Measurements from ENCODE around the gene FMOD.
"Not testable (repeated sequence)": the region's sequence is repeated elsewhere in the genome, so short reads cannot be mapped to it uniquely, and the experiment has no call there.

Gene FMOD

DNA sequence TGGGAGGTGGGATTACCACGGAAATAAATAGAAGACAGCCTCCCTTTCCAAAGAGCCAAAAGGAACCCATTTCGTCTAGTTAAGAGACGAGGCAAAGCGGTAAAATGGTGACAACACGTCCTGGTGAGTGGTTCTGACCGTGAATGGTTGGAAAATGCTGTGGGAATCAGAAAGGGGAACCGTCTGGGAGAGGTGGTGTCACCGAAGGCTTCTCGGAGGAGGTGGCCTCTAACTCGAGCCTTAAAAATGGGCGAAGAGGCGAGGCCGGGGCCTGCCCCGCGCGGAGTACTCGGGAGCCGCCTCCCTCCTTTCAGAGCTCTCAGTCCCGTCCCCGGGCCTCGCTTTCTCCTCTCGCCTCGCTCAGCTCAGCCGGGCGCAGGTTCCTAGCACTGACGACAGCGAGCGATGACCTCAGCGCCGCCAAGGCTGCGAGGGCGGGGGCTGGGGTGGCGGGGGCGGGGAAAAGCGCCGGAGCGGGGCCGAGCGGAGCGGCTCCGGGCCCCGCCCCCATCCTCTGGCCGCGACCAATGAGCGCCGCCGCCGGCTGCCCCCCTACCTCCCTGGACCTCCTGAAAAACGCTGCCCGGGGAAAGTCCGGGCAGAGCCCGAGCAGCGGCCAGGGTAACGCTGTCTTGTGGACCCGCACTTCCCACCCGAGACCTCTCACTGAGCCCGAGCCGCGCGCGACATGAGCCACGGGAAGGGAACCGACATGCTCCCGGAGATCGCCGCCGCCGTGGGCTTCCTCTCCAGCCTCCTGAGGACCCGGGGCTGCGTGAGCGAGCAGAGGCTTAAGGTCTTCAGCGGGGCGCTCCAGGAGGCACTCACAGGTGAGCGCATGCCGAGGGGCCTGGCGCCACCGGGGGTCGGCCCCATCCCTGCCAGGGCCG lies 45.8 kb downstream of the FMOD start, which contains the start of gene BTG2:
BTG2 (plus strand) TSS at position 601 of the 890 bp plus-strand sequence; CDS start at position 689, 88 bp downstream.
- peak; percentile 91 to 92 for DNase-seq

DNA sequence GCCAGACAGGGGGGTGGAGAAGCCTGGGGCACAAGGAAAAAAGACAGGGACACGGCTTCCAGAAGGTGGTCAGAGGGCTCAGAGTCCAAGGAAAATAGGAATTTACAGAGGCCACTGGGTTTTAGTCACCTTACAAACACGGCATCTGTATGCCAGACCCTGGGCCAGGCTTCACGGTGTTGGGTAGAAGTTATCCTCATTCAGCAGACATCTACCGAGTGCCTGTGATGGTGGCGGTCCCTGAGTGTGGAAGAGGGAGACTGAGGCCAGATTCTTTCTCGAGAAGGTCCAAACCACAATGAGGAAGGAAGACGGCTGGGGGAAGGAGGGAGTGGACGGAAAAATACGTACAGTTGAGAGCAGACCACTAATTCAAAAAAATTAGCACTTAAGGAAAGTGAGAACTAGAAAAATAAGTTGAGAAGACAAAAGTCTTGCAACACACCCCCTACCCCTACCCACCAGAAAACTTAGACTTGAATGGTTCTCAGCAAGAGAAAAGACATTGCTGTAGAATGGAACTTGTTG lies 46.5 kb downstream of the FMOD start:
- no peak for DNase-seq

DNA sequence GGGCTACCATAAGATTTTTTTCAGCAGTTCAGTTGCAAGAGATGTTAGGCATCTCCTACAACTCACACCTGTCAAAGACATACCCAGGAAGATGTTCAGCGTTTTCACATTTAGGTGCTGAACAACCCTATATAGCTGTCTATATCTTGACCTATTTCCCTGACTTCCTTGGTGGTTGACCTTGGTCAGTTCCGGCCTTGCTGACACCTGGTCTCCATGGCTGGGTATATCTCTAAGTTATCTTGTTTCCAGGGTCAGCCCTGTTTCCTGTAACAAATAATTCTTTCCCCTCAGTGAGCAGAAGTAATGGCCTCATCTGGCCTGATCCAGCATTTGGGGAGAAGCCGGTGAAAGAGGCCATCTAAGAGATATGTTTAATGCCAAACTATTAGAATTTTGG lies 48.0 kb downstream of the FMOD start:
- DNase-seq: no peak

DNA sequence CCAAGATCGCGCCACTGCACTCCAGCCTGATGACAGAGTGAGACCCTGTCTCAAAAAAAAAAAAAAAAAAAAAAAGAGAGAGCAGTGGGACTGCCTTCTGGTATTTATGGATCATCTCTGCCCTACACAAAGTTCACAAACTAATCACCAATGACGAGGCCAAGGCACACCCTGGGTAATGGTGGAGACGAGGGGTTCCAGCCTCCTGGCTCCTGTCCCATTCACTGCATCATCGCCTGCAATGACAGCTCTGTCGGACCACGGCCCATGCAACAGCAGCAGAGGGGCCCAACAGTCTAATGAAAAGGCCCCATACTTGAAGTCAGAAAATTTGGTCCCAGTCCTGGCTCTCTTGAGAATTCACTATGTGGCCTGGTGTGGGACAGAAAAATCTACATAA lies 48.5 kb downstream of the FMOD start:
- no peak for DNase-seq

DNA sequence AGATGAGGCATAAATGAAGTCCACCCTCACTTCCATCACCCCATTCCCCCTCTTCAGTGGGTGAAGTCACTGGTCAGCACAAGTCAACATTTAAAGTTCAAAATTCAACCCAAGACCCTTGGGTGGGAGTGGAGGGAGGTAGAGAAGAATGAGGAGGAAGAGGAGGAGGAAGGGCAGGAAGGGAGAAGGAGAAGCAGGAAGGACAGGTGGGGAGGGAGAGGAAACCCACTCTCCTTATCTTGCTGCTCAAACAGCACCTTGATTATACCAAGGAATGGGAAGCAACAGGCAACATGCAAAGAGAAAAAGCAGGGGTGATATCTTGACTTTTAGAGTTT lies 49.6 kb downstream of the FMOD start:
- DNase-seq: no peak

DNA sequence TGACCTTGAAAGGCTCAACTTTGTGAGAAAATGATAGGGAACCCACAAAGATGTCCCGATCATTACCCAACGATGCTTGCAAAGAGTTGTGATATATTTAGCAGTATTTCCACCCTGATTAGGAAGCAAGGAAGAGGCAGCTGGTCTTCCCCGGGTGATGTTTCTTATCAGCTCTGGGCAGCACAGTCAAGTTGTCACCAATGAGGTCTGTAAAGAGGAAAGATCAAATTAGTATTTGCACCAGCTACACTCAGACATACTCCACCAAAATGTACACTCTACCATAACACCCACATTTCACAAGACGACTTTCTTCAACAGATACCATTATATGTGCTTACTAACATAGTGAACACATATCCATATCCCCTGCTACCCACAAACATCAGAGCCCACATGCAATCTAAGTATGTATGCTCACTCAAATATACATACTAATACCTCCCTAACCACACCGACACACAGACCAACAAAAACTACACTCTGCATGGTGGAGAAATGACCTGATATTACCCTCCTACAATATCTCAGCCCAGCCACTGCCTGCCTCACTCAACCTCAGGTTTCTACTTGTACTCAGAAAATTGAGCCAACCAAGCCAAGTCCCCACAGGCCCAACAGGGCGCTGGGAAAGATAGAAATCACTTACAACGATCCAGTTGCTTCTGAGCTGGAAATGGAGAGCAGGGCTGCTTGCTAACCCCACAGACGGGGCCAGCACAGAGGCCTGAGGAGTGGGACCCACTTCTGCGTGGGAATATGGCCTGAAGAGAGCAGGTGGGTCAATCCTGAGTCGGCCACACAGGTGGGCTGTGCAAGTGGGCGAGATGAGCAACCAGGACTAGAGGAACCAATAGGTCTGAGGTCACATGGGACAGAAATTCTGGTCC lies 50.2 kb downstream of the FMOD start:
- no peak for DNase-seq

DNA sequence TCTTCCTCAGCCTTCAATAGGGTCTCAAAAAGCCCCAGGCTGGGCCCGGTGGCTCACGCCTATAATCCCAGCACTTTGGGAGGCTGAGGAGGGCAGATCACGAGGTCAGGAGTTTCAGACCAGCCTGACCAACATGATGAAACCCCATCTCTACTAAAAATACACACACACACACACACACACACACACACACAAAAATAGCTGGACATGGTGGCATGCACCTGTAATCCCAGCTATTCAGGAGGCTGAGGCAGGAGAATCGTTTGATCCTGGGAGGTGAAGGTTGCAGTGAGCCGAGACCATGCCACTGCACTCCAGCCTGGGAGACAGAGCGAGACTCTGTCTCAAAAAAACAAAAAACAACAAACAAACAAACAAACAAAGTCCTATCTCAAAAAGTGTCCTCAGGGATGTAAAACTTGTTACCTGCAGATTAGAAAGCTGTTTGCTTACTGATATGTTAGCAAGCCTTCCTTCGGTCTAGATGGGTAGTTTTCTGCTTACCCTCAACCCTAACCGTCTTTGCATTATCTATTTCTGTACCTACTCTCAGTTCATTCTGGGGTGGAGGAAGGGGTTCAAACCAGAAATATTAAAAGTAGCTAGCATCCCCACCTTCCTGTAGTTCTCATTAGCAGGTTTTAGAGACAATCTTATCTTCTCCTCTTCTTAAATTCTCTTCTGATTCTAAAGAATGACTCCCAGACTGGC lies 51.0 kb downstream of the FMOD start:
- DNase-seq: not testable (repeated sequence)

DNA sequence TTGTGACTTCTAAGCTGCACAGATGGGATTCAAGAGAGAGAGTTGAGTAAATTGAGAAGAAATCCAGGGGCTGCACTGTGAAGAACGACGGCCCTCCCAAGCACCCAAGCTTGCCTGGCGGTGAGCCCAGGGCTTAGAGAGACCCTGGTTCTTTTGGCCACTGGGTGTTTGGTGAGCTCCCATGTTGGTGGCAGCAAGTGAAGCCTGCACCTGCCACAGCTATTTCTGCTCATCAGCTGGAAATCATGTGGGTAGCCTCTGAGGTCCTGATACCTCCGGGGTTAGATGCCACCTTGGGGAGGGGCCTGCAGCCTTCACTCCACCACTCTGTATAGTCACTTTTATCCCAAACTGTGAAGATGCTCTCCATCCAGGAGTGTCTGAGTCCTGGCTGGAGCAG lies 51.8 kb downstream of the FMOD start:
- peak; percentile 49 to 81 for DNase-seq

DNA sequence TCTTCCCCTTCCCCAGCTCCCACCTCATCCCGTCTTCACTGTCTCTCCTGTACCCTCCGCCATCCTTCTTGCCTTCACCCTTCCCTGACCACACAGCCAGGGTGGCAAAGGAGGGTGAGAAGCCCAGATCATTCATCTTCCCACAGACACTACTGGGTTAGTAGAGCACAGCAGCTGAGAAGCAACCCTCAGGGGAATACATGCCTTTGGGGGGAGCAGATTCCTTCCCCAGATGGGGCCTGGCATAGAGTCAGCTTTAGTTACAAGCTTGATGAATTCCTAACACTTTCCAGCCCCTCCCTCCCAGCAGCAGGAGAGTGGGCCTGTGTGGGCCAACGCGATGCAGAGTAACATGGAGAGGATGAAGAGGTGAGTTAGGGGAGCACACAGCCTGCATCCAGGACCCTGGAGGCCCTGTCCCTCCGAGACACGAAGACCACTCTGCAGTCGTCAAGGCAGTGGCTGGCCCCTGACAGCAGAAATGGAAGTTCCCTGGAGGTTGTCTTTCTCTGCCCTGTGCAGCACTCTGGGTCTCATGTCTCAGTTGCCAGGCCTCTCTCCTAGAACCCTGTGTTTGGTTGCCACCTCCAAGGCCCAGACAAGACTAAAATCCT lies 54.4 kb downstream of the FMOD start:
- no peak for DNase-seq

DNA sequence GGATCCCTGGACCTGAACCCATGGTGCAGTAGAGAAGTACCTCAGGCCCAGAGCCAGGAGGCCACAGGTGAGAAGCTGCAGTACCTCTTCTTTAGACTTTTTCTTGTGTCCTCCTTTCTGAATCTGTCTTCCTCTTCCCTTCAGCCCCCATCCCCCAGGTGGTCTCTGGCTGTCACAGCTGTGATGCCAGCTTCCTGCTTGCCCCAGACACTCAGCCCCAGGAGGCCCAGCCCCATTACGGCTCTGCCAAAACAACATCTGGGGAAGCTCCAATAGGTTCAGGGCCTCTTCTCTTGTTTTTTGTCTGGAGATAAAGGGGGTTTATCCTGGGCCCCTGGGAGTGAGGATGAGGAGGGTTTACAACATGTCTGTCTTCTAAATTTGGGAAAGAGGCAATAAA lies 55.1 kb downstream of the FMOD start:
- no peak for DNase-seq

DNA sequence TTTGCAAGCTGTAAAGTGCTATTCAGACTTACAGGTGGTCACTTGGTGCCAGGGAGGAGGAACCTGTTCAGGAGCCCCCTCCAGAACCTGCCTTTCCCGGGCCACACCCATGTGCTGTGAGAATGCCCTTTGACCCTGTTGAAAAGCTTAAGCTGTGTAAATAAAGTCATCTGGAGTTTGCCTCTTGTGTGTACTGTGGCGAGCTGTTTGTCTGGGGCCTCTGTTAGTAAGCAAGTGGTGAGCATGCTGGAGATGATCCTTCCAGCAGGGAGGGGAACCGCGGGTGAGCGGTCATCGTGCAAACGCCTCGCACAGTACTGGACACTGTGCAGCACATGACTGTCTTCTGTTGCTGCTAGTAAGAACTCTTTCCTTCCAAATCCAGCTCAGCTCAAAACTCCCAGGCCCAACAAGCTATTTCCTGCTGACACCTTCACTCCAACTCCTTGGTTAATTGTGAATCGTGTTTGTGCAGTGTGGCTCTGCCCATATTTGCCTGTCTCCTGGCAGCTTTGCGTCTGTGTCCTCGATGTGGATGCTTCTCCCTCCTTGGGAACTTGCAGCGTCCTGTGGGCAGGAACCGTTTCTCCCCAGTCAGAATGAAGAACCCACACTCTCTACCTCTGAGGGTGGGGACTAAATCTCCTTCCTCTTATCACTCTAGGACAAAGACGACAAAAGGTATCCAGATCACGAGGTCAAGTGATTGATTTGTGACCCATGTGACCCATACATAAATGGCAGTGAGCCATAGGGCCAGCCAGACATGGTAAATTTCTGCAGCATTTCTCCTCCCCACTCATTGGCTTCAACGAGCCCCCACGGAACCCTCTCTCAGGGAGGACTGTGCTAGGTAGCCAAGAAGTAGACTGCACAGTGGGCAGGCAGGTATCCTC lies 59.5 kb downstream of the FMOD start:
- DNase-seq: peak; percentile 61 to 78
